ENCODE data around the gene SHCBP1L.

DNA sequence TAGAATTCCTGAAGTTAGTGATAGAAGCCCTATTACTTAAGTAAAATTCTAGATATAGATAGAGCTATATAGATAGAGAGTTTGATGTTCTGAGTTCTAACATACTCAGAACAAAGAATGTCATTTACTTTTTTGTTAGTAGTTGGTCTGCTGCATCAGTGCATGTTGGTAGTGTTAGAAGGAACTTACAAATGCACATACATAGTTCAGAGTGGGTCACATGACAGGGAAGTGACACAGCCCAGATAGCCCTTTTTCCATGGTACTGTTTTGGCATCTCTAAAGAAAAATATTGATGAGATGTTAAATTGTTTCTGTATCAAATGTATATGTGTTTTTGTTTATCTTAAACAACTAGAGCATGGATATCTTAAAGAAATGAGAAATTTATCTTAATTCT is 68.1 kb downstream of the SHCBP1L start:
- TF ChIP-seq, protein P1, sequence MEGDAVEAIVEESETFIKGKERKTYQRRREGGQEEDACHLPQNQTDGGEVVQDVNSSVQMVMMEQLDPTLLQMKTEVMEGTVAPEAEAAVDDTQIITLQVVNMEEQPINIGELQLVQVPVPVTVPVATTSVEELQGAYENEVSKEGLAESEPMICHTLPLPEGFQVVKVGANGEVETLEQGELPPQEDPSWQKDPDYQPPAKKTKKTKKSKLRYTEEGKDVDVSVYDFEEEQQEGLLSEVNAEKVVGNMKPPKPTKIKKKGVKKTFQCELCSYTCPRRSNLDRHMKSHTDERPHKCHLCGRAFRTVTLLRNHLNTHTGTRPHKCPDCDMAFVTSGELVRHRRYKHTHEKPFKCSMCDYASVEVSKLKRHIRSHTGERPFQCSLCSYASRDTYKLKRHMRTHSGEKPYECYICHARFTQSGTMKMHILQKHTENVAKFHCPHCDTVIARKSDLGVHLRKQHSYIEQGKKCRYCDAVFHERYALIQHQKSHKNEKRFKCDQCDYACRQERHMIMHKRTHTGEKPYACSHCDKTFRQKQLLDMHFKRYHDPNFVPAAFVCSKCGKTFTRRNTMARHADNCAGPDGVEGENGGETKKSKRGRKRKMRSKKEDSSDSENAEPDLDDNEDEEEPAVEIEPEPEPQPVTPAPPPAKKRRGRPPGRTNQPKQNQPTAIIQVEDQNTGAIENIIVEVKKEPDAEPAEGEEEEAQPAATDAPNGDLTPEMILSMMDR (IDR thresholded peaks at IDR 0.05), result no peak
- no peak for TF ChIP-seq USF1 (CRISPR knock-in tag; IDR thresholded peaks at IDR 0.05)
- TF ChIP-seq, protein P2, sequence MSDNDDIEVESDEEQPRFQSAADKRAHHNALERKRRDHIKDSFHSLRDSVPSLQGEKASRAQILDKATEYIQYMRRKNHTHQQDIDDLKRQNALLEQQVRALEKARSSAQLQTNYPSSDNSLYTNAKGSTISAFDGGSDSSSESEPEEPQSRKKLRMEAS (CRISPR knock-in tag; IDR thresholded peaks at IDR 0.05), result no peak
